ENCODE data around the gene CACNB2. TPM values are rescaled to one million over a fixed set of nuclear protein-coding genes. Genes with fewer than 3 reads are reported as not detected.

The CACNB2 gene
- total RNA-seq, 4 donors from 2014 or later: 0.16 to 2.4 (median 1.8) TPM

DNA sequence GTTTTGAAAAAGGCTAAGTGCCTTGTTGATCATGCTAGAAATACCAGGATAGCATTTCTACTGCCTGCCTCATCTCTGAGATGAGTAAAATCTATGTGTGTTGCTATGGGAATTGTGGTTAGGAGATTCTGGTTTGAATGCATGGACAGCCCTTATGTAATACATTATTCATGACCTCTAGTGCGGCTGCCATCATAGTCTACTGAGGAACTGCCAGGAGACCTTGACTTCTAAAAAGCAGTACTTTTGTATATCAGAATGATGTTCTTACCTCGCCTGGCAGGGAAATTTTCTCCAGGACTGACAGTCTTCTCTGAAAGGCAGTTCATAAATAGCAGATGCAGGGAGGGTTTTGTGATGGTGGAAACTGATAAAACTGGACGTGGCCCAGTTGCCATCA is 262.6 kb downstream of the CACNB2 start:
- TF ChIP-seq, protein P1, sequence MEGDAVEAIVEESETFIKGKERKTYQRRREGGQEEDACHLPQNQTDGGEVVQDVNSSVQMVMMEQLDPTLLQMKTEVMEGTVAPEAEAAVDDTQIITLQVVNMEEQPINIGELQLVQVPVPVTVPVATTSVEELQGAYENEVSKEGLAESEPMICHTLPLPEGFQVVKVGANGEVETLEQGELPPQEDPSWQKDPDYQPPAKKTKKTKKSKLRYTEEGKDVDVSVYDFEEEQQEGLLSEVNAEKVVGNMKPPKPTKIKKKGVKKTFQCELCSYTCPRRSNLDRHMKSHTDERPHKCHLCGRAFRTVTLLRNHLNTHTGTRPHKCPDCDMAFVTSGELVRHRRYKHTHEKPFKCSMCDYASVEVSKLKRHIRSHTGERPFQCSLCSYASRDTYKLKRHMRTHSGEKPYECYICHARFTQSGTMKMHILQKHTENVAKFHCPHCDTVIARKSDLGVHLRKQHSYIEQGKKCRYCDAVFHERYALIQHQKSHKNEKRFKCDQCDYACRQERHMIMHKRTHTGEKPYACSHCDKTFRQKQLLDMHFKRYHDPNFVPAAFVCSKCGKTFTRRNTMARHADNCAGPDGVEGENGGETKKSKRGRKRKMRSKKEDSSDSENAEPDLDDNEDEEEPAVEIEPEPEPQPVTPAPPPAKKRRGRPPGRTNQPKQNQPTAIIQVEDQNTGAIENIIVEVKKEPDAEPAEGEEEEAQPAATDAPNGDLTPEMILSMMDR (IDR thresholded peaks at IDR 0.05; ENCODE audit: low read depth): no peak

DNA sequence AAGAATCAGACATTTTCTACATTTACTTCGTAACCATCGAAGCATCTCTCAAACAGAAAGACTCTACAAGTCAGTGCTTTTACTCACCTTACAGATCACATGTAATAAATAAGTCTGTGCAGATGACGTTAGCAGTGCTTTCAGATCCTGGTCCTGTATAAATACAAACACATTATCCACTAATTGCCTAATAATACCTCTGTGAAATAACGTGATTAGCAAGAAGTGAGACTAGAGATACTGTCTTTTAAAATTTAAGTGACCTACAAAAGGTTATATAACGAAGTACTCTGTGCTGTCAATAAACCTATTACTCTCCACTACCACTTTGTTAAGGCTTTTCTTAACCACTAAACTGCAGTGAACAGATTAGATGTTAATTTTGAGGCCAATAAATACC is 264.3 kb downstream of the CACNB2 start:
- TF ChIP-seq, protein P1 (IDR thresholded peaks at IDR 0.05; ENCODE audit: low read depth): no peak

DNA sequence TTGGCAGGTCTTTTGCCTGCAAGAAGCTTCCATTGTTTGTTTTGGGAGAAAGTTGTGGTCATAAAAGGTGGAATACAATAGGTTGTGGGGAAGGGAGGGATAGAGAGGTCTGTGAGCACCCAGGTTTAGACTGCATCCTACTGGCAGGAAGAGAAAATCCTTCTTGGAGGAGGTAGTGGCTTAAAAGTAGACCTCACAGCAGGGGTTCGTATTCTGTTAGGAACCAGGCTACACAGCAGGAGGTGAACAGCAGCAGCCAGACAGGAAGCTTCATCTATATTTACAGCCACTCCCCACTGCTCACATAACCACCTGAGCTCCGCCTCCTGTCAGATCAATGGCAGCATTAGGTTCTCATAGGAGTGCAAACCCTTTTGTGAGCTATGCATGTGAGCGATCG is 265.9 kb downstream of the CACNB2 start:
- TF ChIP-seq, protein P1 (IDR thresholded peaks at IDR 0.05; ENCODE audit: low read depth): no peak

DNA sequence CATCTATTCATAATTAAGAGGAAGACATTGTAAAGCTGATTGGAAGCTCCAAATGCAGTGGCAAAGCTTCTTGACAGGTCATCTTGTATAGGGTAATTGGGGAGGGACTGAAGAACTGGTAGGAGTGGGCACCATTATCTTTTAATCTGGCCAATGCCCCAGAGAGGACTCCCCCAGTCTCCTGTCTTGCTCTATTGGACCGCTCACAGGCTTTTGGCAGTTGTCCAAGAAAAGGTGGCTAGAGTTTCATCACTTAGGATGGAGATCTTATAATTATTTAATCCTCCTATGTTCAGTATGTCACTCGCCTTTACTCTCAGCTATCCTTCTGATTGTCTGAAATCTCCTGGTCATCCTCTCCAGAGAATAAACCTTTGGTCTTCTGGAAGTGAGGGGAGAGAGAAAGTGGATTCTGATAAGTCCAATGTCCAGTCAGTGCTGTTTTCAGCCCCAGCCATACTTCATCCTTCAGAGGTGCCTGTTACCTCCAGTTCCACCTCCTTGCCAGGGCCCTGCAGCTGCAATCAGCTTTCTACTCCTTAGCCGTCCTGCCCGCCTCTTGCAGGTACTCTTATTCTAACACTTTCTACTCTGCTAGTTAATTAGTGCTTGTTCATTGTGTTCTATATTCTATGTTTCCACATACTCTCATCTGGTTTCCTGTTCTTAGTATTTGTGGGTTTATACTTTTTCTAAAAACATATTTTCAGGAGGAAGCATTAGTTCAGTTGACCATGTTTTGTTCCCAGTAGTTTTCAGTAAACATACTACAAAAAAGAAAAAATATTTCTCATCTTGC is 269.6 kb downstream of the CACNB2 start:
- TF ChIP-seq, protein P1 (IDR thresholded peaks at IDR 0.05; ENCODE audit: low read depth): no peak

DNA sequence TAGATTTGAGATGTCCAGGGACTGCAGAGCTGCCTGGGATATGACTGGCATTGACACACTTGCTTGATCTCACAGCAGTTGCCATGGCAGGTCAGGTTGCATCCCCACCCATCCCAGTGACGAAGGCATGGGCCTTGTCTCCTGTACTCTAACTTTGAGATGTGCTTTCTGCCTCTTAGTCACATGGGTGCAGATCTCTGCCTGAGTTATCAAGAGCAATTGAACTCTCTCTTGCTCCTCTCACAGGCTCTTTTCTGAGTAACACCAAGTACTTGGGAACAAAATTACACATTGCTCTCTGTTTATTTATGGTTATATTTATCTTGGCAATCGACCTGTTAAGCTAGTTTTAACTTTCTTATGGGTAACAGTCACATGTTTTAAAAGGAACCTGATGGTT is 273.8 kb downstream of the CACNB2 start:
- TF ChIP-seq, protein P1 (IDR thresholded peaks at IDR 0.05; ENCODE audit: low read depth): no peak

DNA sequence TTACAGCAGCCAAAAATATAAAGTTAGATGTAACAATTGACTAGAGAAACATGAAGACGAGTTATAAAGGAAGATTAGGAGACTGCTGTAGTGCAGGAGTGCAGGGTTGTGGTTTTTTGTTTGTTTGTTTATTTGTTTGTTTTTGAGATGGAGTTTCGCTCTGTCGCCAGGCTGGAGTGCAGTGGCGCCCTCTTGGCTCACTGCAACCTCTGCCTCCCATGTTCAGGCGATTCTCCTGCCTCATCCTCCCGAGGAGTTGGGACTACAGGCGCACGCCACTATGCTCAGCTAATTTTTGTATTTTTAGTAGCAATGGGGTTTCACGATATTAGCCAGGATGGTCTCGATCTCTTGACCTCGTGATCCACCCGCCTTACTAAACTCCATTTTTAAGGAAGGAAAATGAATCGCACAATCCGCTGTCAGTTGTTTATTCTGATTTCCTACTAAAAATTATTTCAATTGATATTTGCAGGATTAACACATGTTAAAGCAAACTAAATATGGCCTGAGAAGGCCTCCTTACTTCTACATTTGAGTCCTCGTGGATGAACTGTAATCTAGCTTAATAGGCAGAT is 277.8 kb downstream of the CACNB2 start:
- TF ChIP-seq, protein P1 (IDR thresholded peaks at IDR 0.05; ENCODE audit: low read depth): no peak

DNA sequence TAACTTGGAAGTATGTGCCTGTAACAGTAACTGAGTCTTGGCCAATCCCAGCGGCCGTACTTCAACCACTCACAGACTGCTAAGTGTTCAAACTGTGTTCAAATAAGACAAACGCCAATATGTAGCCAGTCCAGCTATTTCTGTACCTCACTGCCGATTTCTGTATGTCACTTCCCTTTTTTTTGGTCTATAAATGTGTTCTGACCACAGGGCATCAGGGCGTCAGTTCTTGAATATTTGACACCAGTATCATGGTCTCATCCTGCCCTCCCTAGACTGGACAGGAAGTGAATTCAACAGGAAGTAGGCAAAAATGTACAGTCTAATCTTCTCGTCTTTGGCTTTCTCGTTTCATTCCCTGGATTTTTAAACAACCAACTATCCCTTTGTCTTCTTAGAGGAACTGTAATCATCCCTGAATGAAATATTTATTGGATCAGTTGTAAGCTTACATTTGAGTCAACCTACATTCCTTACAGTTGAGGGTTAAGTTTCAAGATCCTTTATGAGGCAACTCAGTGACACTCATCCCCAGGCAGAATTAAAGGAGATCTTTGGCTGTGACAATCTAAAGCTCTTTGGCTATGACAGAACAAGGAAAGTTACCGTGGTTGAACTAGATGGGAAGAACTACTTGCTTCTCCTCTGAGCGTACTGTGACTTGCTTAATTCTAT is 278.5 kb downstream of the CACNB2 start:
- TF ChIP-seq, protein P1 (IDR thresholded peaks at IDR 0.05; ENCODE audit: low read depth): no peak

All from subcutaneous adipose tissue (tissue), 4 donors.